NCI-H460 (cell line): ENCODE results near the gene OR3A2. TPM values are rescaled to one million over a fixed set of nuclear protein-coding genes. Genes with fewer than 3 reads are reported as not detected.
"Not testable (repeated sequence)": the region's sequence is repeated elsewhere in the genome, so short reads cannot be mapped to it uniquely, and the experiment has no call there.

ENCODE experiments used
- DNase-seq: peaks from one replicate; pipeline ENCODE4 v3.0.0-alpha.2; 2016; ENCODE audit warnings: low read depth; ENCODE audit errors: extremely low read depth
- polyA plus RNA-seq: library from polyadenylated mRNA; depleted of rRNA; stranded (reverse); fragments of >200 nt; gene quantifications from 2 replicates; pipeline ENCODE4 v1.2.3, GENCODE V29; 2014; cell fraction: nucleus; rRNA removed
- total RNA-seq: library from RNA; depleted of rRNA; stranded (reverse); fragments of >200 nt; shearing (Covaris generic); gene quantifications from 2 replicates; pipeline ENCODE4 v1.2.3, GENCODE V29; 2014; rRNA removed

OR3A2 gene
- total RNA-seq: not detected in 2 replicates
- not detected in 2 replicates for polyA plus RNA-seq

DNA sequence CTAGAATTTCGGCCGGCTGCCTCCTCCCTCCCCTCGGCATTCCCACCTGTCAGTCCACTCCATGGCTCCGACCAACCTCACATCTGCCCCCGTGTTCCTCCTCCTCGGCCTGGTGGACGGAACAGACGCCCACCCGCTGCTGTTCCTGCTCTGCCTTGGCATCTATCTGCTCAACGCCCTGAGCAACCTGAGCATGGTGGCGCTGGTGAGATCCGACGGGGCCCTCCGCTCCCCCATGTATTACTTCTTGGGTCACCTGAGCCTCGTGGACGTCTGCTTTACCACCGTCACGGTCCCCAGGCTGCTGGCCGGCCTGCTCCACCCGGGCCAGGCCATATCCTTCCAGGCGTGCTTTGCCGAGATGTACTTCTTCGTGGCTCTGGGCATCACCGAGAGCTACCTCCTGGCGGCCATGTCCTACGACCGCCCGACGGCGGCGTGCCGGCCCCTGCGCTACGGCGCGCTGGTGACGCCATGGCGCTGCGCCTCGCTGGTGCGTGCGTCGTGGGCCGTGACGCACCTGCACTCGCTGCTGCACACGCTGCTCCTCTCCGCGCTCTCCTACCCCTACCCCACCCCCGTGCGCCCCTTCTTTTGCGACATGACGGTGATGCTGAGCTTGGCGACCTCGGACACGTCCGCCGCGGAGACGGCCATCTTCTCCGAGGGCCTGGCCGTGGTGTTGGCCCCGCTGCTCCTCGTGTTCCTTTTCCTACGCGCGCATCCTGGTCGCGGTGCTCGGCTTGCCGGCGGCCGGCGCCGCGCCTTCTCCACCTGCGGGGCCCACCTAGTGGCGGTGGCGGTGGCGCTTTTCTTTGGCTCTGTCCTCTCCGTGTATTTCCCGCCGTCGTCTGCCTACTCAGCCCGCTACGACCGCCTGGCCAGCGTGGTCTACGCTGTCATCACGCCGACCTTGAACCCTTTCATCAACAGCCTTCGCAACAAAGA, at the start of gene OR3A2:
TSS of gene OR3A2 (minus strand) at position 440 of the 948 bp plus-strand sequence.
- DNase-seq: no peak

- no peak for DNase-seq
Measured at GRCh38 chr17:3433741-3434140, 47.6 kb upstream of the OR3A2 start, which contains the start of gene OR1E2. Gene OR1E2, minus strand, starts transcription at chr17:3433841. Its CDS starts 0 bp downstream, at chr17:3433841.

GRCh38 chr17:3433215-3433614, 47.1 kb upstream of the OR3A2 start:
- DNase-seq: peak; percentile 25

- no peak for DNase-seq
Measured at GRCh38 chr17:3418222-3418621, 32.1 kb upstream of the OR3A2 start.

GRCh38 chr17:3415610-3416009, 29.5 kb upstream of the OR3A2 start:
- DNase-seq: no peak

- DNase-seq: not testable (repeated sequence)
Measured at GRCh38 chr17:3412216-3412615, 26.1 kb upstream of the OR3A2 start.

GRCh38 chr17:3411070-3411469, 25.0 kb upstream of the OR3A2 start, which contains the start of gene OR3A3:
Gene OR3A3, plus strand, starts transcription at chr17:3411370.
- DNase-seq: no peak

- not testable (repeated sequence) for DNase-seq
Measured at GRCh38 chr17:3403856-3404255, 17.7 kb upstream of the OR3A2 start.

DNA sequence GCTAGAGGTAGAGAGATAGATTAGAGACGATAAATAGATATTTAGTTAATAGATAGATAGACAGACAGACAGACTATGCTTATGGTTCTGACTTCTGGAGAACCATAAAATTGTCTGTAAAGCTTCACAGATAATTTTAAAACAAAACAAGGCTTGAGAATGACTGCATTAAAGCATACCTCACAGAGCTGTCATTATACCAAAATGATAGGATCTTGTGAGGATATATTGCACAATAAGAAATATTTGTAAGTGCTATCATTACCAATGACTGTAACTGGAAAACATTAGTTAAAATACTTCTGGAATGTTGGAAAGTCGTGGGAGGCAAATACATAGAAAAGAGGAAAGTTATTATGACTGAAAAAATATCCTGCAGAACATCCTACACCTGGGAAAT, 15.7 kb upstream of the OR3A2 start:
- no peak for DNase-seq

- no peak for DNase-seq
Measured at GRCh38 chr17:3400055-3400454, 13.9 kb upstream of the OR3A2 start.

DNA sequence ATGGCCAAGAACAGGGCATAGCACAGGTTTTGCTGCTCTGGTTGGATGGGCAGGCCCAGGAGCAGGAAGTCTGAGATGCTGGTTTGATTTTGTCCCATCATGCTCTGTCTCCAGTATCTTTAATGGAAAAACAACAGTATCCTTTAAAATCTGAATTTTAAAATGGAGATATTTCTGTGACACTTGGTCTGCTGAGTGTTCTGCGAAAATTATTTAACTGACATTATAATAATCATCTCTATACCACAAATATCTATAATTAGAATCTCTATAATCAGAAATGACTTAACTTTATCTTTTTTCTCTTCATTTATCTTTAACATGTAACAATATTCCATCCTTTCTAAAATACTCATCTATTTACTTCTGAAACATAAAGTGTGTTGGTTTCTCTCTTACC, 12.2 kb upstream of the OR3A2 start, which contains the start of gene OR1E1:
TSS of gene OR1E1 (minus strand) at position 101 of the 400 bp plus-strand sequence. CDS start at position 101, 0 bp downstream.
- DNase-seq: no peak

DNA sequence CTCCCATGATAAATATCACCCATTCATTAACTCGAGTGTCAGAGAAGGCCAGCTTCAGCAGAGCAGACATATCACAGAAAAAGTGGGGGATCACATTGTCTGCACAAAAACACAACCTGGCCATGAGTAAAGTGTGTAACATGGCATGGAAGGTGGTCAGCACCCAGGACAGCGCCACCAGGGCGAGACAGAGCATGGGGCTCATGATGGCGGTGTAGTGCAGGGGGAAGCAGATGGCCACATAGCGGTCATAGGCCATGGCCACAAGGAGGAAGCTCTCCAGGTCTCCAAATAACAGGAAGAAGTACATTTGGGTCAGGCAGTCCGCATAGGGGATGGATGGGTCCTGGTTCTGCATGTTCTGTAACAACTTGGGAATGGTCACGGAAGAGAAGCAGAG, 11.7 kb upstream of the OR3A2 start:
- DNase-seq: not testable (repeated sequence)

- DNase-seq: no peak
Measured at GRCh38 chr17:3389791-3390190, 3.7 kb upstream of the OR3A2 start.

DNA sequence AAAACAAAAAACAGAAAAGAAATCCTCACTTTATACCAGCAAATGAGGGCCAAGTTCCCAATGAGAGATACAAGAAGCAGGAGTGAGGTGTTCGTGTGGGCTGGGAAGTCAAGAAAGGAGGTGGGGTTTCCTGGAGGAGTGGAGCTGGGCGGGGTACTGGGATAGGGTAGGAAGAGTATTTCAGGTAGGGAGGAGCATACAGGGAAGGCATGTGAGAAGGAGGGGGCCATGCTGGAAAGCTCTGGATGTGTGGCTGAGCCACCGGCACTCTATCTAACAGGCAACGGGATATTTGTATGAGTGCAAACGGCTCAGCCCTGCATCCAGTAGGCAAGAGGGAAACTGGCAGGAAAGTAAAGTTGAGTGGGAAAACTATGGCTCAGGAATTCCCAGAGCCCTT, 4.2 kb downstream of the OR3A2 start:
- DNase-seq: no peak

DNA sequence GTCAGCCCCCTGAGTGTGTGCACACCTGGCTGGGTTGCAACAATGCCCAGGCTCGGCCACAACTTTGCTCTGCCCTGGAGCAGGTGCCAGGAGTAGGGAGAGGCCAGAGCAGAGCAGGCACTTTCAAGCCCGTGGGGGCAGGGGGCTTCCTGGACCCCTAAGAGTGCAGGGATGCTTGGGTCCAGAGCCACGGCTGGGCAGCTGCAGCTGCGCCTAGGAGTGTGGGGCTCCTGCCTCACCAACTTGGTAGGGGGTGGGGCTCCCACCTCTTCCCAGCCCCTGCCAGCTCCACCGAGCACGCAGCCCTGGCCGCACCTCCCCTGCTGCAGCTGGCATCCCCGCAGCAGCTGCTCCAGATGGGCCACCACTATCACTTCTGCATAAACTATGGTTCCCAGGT, 7.8 kb downstream of the OR3A2 start:
- no peak for DNase-seq

DNA sequence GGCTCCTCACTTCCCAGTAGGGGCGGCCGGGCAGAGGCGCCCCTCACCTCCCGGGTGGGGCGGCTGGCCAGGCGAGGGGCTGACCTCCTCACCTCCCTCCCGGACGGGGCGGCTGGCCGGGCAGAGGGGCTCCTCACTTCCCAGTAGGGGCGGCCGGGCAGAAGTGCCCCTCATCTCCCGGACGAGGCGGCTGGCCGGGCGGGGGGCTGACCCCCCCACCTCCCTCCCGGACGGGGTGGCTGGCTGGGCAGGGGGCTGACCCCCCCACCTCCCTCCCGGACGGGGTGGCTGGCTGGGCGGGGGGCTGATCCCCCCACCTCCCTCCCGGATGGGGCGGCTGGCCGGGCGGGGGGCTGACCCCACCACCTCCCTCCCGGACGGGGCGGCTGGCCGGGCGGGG, 14.9 kb downstream of the OR3A2 start:
- not testable (repeated sequence) for DNase-seq

- DNase-seq: not testable (repeated sequence)
Measured at GRCh38 chr17:3342782-3343181, 43.3 kb downstream of the OR3A2 start.

- no peak for DNase-seq
Measured at GRCh38 chr17:3335876-3336275, 50.2 kb downstream of the OR3A2 start.

DNA sequence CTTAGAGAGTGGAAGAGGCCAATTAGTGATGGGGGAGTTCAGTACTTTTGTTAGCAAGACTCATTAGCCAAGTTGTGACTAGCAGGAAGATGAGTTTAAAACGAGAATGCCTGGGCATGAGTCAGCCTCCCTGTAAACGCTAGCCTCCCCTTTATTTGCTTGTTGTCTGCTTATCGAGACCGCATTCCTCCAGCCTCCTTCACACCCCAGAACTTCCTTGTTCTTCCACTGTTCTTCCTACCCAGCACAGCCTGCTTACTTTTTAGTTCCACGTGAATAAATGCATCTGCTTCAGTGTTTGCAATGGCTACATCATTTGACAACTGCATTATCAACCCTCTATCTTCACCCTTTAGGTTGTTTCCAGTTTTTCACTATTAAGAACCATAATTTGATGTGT, 67.8 kb downstream of the OR3A2 start:
- no peak for DNase-seq

DNA sequence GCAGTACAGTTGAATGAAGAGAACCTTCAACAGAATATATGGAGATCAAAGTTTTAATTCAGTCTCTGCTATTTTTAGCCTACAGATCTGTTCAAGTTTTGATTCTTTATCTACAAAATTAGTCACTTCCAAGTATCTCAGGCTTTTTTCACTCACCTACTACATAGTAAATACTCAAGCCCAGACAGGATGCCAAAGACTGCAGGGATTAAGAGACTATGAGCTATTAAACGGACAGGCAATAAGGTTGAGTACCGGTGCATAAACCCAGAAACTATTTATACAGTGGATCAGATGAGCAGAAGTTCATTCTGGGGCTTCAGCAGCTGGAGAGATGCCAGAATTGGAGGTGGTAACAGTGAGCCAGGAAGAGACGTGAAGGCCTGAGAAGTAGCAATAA, 69.3 kb downstream of the OR3A2 start:
- DNase-seq: no peak

GRCh38 chr17:3308603-3309002, 77.5 kb downstream of the OR3A2 start:
- no peak for DNase-seq

- no peak for DNase-seq
Measured at GRCh38 chr17:3298260-3298659, 87.8 kb downstream of the OR3A2 start, which contains the start of gene OR3A1. Gene OR3A1, minus strand, starts transcription at chr17:3298360. Its CDS starts 5,778 bp downstream, at chr17:3292582.
